Measurements from ENCODE around the gene KCTD15.

Gene KCTD15

DNA sequence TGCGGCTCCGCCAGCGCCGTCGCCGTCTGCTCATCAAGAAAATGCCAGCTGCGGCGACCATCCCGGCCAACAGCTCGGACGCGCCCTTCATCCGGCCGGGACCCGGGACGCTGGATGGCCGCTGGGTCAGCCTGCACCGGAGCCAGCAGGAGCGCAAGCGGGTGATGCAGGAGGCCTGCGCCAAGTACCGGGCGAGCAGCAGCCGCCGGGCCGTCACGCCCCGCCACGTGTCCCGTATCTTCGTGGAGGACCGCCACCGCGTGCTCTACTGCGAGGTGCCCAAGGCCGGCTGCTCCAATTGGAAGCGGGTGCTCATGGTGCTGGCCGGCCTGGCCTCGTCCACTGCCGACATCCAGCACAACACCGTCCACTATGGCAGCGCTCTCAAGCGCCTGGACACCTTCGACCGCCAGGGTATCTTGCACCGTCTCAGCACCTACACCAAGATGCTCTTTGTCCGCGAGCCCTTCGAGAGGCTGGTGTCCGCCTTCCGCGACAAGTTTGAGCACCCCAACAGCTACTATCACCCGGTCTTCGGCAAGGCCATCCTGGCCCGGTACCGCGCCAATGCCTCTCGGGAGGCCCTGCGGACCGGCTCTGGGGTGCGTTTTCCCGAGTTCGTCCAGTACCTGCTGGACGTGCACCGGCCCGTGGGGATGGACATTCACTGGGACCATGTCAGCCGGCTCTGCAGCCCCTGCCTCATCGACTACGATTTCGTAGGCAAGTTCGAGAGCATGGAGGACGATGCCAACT, 24.4 kb upstream of the KCTD15 start:
- DNase-seq: no peak

DNA sequence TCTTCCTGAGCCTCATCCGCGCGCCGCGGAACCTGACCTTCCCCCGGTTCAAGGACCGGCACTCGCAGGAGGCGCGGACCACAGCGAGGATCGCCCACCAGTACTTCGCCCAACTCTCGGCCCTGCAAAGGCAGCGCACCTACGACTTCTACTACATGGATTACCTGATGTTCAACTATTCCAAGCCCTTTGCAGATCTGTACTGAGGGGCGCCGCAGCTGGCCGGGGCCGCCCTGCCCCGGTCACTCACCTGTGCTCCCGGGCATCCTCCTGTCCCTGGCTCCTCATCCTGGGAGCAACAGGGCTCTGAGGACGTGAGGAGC, 23.9 kb upstream of the KCTD15 start:
- DNase-seq: no peak

DNA sequence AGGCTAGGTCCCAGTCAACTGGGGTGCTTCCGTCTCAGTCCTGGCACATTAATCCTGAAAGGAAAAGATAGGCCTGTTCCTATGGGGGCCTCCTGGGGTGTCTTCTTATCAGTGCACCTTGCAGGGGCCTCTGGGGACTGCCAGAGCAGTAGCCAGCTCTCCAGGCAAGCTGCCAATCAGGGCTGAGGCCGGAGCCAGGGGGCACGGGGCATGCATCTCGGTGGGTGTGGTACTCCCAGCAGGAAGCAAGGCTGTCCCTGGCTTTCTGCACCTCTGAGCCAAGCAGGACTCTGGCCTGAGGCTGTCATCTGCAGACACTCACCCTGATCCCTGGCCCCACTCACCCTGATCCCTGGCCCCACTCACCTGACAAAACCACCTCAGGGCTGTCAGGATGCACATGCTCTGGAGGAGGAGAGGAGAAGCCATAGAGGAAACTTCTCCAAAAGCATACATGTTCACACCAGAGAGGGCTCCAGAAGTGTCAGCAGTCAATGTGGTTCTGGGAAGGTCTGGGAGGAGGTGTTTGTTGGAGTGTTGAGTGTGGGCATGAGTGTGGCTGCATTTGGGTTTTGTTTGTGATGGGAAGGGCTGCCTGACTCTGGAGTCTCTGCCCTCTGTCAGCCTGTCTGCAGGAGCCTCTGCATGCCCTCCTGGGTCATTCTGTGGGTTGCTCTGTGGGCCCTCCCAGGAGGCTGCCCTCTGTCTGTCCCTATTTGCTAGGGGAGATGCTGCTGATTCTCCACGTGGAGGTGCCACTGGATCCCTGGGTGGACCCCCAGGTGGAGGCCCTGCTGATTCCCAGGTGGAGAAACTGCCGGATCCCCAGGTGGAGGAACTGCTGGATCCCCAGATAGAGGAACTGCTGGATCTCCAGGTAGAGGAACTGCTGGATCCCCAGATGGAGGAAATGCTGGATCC, 22.7 kb upstream of the KCTD15 start:
- no peak for DNase-seq

DNA sequence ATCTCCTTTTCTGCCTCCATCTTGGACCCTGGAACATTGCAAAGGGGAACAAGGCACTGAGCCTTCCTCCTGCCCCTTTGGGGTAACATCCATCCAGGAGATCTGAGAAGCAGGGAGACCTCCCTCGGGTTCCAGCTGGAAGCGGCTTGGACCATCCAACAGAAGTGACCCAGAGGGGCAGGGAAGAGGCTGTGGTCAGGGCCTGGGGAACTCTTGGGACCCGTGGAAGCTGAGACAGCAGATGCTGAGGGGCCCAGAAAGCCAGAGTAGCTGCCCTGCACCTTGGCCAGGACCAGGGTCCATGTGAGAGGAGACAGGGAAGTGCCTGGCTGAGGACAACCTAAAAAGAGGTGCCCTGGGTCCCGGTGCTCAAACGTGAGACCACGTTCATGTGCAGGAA, 21.9 kb upstream of the KCTD15 start:
- DNase-seq: no peak

DNA sequence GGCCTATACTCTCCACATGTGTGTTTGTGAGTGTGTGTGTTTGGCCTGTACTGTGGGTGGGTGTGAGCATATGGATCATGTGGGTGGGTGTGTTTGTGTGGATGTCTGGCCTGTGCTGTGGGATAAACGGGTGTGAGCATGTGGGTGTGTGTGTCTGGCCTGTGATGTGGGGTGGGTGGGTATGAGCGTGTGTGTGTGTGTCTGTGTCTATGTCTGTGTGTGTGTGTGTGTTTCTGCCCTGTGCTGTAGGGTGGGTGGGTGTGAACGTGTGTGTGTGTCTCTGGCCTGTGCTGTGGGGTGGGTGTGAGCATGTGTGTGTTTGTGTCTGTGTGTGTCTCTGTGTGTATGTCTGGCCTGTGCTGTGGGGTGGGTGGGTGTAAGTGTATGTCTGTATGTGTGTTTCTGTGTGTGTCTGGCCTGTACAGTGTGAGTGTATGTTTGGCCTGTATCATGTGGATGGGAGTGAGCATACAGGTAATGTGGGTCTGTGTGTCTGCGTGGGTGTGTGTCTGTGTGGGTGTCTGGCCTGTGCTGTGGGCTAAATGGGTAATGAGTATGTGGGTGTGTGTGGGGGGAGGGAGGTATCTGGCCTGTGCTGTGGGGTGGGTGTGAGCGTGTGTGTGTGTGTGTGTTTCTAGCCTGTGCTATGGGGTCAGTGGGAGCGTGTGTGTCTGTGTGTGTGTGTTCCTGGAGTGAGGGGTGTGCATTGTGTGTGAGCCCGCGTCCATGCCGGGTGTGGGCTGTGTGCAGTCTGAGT, 20.8 kb upstream of the KCTD15 start:
- no peak for DNase-seq

DNA sequence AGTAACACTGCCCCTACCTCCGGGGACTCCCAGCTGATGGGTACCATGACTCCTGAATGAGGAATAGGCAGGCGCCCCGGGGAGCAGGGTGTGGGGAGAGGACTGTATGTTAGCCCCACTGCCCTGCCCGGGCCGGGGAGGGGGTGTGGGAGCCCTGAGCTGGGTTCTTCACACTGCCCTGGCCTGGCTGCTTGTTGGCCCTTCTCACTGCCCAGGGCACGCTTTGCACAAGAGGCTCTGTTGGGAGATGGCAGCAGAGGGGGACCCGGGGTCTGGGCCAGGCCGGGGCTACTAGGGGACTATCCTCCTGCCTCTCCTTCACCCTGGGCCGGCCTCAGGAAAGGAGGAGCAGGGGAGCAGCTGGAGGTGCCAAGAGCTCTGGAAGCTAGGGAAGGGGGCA, 19.3 kb upstream of the KCTD15 start:
- DNase-seq: no peak

DNA sequence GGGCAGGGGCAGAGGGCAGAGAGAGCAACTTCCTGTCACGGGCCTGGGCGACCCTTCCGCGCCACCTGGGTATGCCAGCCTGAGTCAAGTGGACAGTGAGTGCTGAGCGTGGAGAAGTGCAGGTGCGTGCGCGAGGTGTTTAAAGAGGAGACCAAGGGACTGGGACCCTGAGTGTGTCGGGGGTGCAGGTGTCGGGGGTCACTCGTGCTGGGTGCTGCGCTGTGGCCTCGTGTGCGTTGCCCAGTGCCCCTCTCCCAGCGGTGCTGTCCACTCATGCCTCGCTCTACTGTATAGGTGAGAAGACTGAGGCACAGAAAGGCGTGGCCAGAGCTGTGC, 18.9 kb upstream of the KCTD15 start:
- DNase-seq: no peak

DNA sequence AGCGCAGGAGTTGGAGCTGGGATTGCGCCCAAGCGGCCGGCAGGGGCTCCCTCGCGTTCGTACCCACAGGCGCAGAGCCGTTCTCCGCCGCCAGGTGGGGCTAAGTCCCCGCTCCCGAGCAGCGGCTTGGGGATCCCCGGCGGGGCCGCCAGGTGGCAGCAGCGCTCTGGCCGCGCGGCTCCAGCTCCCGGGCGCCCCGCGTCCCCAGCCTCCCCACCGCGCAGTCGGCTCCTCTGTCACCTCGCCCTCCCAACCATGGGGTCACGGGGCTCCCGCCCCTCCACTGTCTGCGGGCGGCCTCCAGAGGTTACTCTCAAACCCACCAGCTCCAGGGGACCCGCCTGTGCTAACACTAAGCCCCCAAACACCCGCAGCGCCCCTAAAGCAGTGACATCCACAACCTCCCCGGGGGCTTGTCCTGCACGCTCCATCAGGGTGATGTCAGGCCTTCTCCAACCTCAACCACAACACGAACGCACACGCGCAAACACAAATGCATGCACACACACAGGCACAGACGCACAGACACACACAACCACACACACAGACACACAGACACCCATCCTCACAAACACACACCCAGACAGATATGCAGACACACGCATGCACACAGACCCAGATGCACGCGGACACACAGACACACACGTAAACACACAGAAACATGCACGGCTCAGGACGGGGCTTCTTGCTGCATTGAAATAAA, 18.4 kb upstream of the KCTD15 start:
- DNase-seq: peak; percentile 7

DNA sequence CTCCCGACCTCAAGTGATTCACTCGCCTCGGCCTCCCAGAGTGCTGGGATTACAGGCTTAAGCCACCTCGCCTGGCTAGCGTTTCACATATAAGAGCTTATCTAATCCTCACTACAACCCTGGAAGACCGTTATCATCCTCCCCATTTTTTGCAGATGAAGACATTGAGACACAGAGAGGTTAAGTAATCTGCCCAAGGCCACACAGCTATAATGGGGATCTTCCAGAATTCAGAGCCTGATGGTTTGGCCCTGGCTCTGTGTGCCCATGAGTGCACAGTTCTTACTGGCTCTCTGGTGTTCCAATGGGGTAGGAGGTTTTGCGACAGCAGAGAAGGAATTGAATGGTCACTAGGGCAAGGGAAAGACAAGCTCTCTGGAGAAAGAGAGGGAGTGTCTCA, 16.8 kb upstream of the KCTD15 start:
- no peak for DNase-seq

DNA sequence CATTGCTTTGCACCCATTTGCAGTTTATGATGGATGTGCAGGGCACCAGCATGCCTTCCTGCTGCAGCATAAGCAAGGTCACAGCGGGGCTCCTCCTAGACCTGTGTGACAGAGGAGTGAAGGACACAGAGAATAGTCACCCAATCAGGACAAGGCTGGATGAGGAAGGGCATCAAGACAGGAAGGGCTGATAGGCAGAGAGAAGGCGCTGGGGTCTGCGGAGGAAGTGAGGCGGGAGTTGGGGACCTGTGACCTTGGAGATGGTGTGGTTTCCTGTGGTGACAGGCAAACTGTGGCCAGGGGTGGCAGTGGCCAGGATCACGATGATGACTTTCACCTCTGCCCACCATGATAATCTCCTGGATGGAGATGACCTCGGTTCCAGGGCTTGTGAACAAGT, 16.4 kb upstream of the KCTD15 start:
- no peak for DNase-seq

DNA sequence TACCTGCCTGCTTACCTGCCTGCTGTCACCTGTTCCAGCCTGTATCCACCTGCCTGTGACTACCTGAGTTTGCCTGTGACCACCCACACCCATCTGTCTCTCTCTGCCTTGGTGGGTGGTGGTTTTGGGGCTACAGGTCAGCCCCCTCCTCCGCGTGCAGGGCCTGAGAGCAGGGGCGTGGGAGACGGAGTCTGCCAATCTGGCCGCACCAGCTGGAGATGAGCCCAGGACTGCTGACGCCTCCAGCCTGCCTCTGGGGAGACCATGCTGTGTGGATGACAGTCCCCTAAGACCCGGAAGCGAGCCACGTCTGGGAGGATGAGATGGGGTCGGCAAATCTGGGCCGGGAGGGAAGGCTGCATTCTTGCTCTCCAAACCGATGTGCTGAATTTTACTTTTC, 15.9 kb upstream of the KCTD15 start:
- DNase-seq: no peak

DNA sequence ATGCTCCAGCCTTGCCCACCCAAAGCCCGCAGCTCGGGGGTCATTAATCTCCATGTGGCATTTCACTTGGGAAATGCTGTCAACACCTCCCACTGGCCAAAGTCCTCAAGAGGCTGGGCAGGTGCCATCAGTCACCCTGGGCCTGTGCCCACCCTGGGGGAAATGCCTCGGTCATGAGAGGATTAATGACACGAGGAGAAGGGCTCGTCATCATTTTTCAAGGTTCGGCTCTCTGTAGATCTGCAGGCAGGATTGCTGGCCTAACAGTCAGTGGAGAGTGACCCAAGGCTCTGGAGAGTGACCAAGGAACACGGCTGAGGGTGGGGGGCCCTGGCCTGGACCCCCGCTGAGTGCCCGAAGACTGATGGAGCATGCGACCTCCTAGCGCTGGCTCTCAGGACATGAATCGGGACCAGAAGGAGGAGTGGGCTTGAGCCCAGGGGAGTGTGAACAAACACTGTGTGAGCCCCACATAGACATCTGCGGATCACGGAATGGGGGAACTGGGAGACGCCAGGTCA, 15.2 kb upstream of the KCTD15 start:
- DNase-seq: no peak

DNA sequence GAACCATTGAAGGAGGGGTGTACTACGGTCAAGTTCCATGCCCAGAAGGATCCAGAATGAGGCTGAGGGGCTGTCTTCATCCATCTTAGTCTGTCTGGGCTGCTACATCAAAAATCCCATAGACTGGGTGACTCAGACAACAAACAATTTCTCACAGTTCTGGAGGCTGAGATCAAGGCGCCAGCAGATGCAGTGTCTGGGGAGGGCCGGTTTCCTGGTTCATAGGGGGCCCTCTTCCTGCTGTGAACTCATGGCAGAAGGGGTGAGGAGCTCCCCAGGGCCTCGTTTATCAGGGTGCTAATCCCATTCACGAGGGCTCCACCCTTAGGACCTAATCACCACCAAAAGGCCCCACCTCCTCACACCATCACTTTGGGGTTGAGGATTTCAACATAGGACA, 14.7 kb upstream of the KCTD15 start:
- DNase-seq: no peak

DNA sequence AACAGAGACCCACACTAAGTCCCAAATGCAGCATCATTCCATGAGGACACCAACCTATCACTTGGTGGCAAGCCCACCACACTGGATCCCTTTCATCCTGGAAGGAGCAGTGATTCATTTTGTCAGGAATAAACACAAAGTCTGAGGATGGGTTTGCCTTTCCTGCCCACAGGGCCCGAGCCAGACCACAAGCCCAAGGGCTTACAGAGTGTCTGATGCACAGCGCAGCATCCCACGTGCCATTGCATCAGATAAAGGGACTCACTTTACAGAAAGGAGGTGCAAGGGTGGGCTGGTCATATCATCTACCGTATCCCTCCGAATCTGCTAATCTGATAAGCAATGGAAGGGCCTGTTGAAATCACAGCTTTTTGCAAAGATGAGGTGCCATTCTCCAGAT, 12.2 kb upstream of the KCTD15 start:
- DNase-seq: no peak

DNA sequence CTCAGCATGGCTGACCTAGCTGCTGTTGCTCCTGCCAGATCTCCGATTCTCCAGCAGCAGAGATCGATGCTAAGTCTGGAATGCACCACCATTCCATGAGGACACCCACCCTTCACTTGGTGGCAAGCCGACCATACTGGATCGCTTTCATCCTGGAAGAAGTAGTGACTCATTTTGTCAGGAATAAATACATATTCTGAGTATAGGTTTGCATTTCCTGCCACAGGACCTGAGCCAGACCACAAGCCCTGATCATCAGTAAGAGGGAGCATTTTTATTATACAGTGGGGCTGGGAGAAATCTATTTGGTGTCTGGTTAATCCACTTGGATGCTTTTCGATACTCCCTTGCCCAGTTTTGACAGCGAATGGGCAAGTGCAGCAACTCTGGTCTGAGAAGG, 10.9 kb upstream of the KCTD15 start:
- DNase-seq: no peak

DNA sequence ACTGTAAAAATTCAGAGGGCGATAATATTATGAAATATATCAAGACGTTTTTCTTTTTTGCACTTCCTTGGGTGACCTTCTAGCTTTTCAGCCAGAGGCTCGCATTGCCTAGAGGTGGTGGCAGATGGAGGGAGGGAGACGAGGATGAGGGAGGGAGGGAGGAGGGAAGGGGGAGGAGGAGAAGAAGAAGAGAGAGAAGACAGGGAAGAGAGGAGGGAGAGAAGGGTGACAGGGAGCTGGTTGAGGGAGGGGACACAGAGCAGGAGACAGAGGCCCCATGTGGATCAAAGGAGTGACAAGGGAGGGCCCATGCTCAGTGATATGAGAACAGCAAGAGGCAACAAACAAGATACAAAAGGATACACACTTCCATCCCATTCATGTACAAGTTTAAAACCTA, 8.0 kb upstream of the KCTD15 start:
- no peak for DNase-seq

DNA sequence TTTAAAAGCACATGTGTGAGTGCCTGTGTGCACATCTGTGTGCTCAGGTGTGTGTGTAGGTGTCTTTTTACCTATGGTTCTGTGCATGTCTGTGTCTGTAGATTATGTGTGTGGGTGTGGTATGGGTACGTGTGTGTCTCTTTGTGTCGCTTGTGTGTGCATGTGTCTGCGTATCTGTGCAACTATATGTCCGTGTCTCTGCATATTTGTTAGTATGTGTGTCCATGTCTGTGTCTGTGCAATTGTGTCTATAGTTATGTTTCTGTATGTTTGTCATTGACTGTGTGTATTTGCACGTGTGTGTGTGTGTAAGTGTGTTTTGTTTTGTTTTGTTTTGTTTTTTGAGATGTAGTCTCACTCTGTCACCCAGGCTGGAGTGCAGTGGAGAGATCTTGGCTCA, 7.3 kb upstream of the KCTD15 start:
- no peak for DNase-seq

DNA sequence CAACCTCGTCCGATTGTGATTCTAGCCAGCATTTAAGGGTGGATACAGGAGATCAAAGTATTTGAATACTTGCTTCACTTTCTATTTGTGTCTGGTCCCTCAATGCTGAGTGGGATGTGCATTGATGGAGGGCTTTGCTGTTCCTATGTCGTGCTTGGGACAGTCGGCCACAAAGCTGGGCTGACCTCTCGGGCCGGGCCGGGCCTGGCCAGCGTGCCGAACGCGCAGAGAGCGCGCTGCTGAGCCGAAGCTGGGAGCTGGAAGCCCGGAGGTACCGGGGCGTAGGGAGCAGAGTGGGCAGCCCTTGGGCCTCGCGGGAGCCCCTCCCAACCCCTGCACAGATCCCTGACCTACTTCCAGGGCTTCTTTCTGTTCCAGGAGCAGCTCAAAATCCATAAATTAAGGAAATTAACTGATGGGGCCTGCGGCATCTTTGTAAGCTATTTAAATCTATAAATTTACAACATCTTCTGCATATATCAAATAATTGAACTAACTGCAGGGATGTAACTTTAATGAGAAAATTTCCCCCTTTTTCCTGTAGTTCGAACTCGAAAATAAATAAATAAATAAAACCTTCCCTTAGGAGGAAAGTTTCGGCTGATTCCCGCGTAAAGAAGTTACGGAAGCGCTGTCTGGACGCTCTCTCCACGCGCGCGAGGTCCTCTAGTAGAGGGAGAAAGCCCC, 1.8 kb upstream of the KCTD15 start:
- DNase-seq: no peak

DNA sequence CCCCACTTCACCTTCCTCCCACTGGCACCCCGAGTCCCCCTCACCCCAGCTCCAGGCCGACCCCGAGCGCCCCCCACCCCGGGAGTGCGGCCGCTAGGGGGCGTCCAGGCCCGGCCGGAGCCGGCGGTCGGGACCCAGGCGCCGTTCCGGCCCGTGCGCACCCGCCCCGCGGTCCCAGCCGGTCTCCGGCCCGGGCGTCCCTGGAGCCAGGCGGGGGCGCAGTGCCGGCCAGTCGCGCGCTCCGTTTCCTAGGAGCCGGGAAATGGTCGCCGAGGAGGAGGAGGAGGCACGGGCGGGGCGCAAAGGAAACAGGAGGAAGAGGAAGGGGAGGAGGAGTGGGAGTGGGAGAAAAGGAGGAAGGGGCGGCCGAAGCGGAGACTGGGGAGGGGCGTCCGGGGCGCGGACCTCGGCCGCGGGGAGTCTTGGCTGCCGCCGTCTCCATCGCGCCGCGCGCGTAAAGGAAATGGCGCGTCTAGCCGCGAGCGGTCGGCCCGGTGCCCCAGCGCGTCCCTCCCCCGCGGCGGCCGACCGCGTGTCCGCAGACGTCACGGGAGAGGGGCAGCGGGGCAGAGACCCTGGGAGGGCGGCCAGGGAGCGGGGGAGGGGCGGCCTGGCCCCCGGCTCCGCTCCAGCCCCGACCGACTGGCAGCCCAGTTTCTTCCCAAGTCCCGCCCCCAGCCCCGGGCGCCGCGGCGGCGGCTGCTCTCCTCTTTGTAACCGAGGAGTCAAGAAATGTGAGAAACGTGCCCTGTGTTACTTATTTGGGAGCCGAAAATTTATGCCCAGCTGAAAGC, 1.1 kb upstream of the KCTD15 start:
- DNase-seq: peak; percentile 66

DNA sequence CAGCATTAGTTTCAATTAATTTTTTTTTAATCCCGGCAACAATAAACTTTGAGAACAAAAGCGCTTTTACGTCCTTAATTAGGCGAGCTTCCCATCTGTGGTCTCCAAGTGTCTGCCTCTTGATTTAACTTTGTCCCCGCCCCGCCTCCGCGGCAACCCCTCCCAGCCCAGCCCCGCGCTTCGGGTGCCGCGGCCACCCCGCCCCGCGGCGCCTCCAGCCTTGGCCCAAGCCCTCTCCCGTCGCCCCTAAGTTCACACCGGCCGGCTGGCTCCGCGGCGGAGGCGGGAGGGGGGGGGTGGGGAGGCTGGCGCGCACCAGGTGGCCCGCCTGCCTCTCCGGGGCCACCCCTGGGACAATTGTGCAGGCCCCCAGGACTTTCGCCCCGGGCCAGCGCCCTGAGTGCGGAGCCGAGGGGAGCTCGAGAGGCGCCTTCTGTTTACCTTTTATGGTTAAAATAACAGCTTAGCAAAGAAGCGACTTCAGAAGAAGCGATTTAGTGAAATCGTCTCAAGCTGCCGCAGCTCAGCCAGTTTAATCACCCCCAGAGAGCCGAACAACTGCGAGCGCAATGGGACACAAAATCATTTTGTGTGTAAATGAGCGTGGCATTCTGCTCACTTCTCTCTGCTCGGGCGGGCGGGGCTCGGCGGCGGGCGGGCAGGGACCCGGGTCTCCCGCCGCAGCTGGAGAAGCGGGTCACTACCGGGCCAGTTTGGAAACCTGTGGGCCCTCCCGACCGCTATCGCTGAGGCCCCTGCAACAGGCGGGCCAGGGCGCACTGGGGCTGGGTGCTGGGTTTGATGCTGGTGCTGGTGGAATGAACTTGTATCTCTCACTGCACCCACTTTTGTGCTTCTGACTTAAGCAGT, 1.4 kb downstream of the KCTD15 start:
- no peak for DNase-seq
